HG02678 (cell line): ENCODE data around the gene C9orf152.

Experiments
- ATAC-seq: cut with Tn5 transposase; IDR thresholded peaks from one replicate; pipeline ENCODE4 v1.9.1; 2021; ENCODE audit warnings: mild to moderate bottlenecking, moderate library complexity; ENCODE audit not compliant: unreplicated experiment

The C9orf152 gene

GRCh38 chr9:110183208-110184145 is 24.5 kb downstream of the C9orf152 start:
- peak; percentile 88 for ATAC-seq

- ATAC-seq: no peak
These were observed 27.2 kb downstream of the C9orf152 start for GRCh38 chr9:110180511-110181434.

GRCh38 chr9:110179734-110180133 is 28.2 kb downstream of the C9orf152 start:
- ATAC-seq: no peak

GRCh38 chr9:110178281-110178680 is 29.7 kb downstream of the C9orf152 start:
- no peak for ATAC-seq

- ATAC-seq: no peak
These were observed 32.5 kb downstream of the C9orf152 start for GRCh38 chr9:110175275-110175968.

GRCh38 chr9:110173322-110173642 is 34.7 kb downstream of the C9orf152 start:
- no peak for ATAC-seq

- no peak for ATAC-seq
These were observed 37.4 kb downstream of the C9orf152 start for GRCh38 chr9:110170357-110171257.

GRCh38 chr9:110168486-110168885 is 39.5 kb downstream of the C9orf152 start:
- ATAC-seq: no peak

- ATAC-seq: no peak
These were observed 46.0 kb downstream of the C9orf152 start for GRCh38 chr9:110161940-110162339.

GRCh38 chr9:110160685-110161084 is 47.3 kb downstream of the C9orf152 start:
- ATAC-seq: no peak

GRCh38 chr9:110160123-110160522 is 47.8 kb downstream of the C9orf152 start:
- no peak for ATAC-seq

GRCh38 chr9:110157823-110158664 is 49.9 kb downstream of the C9orf152 start:
- no peak for ATAC-seq

GRCh38 chr9:110156902-110157301 is 51.1 kb downstream of the C9orf152 start:
- ATAC-seq: peak; percentile 82

- peak; percentile 12 for ATAC-seq
These were observed 51.5 kb downstream of the C9orf152 start for GRCh38 chr9:110156416-110156815.

GRCh38 chr9:110155751-110156150 is 52.2 kb downstream of the C9orf152 start:
- no peak for ATAC-seq

- no peak for ATAC-seq
These were observed 54.5 kb downstream of the C9orf152 start for GRCh38 chr9:110153431-110153830.

- ATAC-seq: no peak
These were observed 55.1 kb downstream of the C9orf152 start for GRCh38 chr9:110152704-110153374.
